GM18526 (cell line): Measurements from ENCODE around the gene TPBGL.

Source experiments
- POLR2A ChIP-seq: IDR thresholded peaks from 3 replicates; pipeline ENCODE4 v1.6.1; 2011; ENCODE audit not compliant: insufficient read length; ENCODE audit errors: extremely low read depth

Gene TPBGL

GRCh38 chr11:75272391-75272790 lies 31.8 kb downstream of the TPBGL start:
- no peak for TF ChIP-seq POLR2A

GRCh38 chr11:75272821-75273301 lies 32.3 kb downstream of the TPBGL start:
- TF ChIP-seq POLR2A, result no peak

- TF ChIP-seq POLR2A, result no peak
Observed at GRCh38 chr11:75273411-75274391, 33.1 kb downstream of the TPBGL start.

GRCh38 chr11:75275581-75275980 lies 35.0 kb downstream of the TPBGL start:
- TF ChIP-seq POLR2A, result no peak

GRCh38 chr11:75276186-75276585 lies 35.6 kb downstream of the TPBGL start:
- TF ChIP-seq POLR2A, result no peak

GRCh38 chr11:75276686-75277085 lies 36.1 kb downstream of the TPBGL start:
- no peak for TF ChIP-seq POLR2A

GRCh38 chr11:75277211-75277805 lies 36.7 kb downstream of the TPBGL start:
- TF ChIP-seq POLR2A, result no peak

- no peak for TF ChIP-seq POLR2A
Observed at GRCh38 chr11:75277991-75278790, 37.6 kb downstream of the TPBGL start.

- TF ChIP-seq POLR2A, result no peak
Observed at GRCh38 chr11:75279273-75279672, 38.7 kb downstream of the TPBGL start.

GRCh38 chr11:75280227-75280701 lies 39.7 kb downstream of the TPBGL start:
- TF ChIP-seq POLR2A, result no peak

- no peak for TF ChIP-seq POLR2A
Observed at GRCh38 chr11:75280770-75281468, 40.3 kb downstream of the TPBGL start.

- TF ChIP-seq POLR2A, result no peak
Observed at GRCh38 chr11:75281469-75282095, 41.0 kb downstream of the TPBGL start.

GRCh38 chr11:75283391-75283931 lies 42.9 kb downstream of the TPBGL start:
- TF ChIP-seq POLR2A, result no peak

- TF ChIP-seq POLR2A, result no peak
Observed at GRCh38 chr11:75285776-75286360, 45.3 kb downstream of the TPBGL start.
